ENCODE measurements around the gene THSD7A.

THSD7A gene

DNA sequence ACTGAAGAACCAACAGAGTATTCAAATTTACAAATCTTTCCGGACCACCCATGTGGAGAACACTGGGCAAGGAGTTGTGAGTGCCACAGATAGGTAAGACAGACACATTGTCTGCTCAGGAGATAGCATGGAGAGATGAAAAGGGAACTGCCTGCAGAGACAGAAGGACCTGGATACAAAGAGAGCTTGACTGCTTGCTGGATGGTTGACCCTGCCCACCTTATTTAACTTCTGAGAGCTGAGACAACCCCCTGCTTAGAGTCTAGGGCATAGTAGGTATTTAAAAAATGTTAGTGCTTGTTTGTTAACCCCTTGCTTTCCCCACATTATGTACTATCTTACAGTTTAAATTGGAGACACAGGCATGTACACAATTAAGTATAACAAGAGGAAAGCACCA, 314.1 kb downstream of the THSD7A start:
- DNase-seq (ENCODE audit: low read depth): no peak
- H3K4me3 ChIP-seq (ENCODE audit: low read depth, low read length): no peak overlapping the region
- TF ChIP-seq, protein P1, sequence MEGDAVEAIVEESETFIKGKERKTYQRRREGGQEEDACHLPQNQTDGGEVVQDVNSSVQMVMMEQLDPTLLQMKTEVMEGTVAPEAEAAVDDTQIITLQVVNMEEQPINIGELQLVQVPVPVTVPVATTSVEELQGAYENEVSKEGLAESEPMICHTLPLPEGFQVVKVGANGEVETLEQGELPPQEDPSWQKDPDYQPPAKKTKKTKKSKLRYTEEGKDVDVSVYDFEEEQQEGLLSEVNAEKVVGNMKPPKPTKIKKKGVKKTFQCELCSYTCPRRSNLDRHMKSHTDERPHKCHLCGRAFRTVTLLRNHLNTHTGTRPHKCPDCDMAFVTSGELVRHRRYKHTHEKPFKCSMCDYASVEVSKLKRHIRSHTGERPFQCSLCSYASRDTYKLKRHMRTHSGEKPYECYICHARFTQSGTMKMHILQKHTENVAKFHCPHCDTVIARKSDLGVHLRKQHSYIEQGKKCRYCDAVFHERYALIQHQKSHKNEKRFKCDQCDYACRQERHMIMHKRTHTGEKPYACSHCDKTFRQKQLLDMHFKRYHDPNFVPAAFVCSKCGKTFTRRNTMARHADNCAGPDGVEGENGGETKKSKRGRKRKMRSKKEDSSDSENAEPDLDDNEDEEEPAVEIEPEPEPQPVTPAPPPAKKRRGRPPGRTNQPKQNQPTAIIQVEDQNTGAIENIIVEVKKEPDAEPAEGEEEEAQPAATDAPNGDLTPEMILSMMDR (IDR thresholded peaks at IDR 0.05; ENCODE audit: low read depth, low read length, missing control alignments): no peak
- in situ Hi-C loops (cut with HindIII; ENCODE audit: low sequenced_read_pairs): no loop called here

DNA sequence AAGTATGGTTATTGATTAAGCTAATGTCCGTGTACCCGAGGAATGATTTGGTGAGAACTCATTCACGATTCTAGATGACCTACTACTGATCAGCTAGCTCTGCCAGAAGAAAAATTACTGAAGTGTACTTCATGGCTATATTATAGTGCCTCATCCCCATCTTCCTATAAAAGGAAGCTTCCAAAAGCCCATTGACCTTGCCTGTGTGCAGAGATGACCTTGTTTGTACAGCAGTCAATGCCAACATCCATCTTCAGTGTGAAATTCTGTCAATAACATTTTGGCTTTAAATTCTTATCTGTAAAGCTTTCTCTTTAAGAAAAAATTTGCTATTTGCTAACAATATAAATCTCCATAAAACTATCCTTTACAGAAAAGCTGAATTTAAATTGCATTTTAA, 315.7 kb downstream of the THSD7A start:
- TF ChIP-seq, protein P1 (IDR thresholded peaks at IDR 0.05; ENCODE audit: low read depth, low read length, missing control alignments): no peak
- DNase-seq (ENCODE audit: low read depth): no peak
- in situ Hi-C loops (cut with HindIII; ENCODE audit: low sequenced_read_pairs): no loop called here

DNA sequence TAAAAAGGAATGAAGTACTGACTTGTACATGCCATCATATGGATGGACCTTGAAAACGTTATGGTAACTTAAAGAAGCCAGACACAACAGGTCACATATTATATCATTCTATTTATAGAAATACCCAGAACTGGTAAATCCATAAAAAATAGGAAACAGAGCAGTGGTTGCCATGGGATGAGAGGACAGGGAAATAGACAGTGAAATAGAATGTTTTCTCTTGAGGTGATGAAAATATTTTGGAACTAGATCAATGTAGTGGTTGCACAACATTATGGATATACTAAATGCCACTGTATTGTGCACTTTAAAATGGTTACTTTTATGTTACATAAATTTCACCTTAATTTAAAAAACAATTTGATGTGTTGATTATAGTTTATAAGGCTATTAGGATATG, 318.5 kb downstream of the THSD7A start:
- H3K4me3 ChIP-seq (ENCODE audit: low read depth, low read length): no peak overlapping the region
- in situ Hi-C loops (cut with HindIII; ENCODE audit: low sequenced_read_pairs): no loop called here
- DNase-seq (ENCODE audit: low read depth): no peak
- TF ChIP-seq, protein P1 (IDR thresholded peaks at IDR 0.05; ENCODE audit: low read depth, low read length, missing control alignments): no peak

More for the DNA sequence above, 315.7 kb downstream of the THSD7A start:
- H3K4me3 ChIP-seq (ENCODE audit: low read depth, low read length): no peak overlapping the region

DNA sequence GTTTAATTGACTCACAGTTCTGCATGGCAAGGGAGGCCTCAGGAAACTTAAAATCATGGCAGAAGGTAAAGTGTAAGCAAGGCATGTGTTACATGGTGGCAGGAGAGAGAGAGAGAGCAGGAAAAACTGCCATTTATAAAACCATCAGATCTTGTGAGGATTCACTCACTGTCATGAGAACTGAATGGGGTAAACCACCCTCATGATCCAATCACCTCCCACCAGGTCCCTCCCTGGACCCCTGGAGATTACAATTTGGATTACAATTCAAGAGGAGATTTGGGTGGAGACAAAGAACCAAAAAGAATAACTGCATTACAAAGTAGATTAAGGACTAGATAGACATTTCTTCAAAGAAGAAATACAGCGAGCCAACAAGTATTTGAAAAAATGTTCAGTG, 324.1 kb downstream of the THSD7A start:
- TF ChIP-seq, protein P1 (IDR thresholded peaks at IDR 0.05; ENCODE audit: low read depth, low read length, missing control alignments): no peak
- in situ Hi-C loops (cut with HindIII; ENCODE audit: low sequenced_read_pairs): no loop called here
- no peak overlapping the region for H3K4me3 ChIP-seq (ENCODE audit: low read depth, low read length)
- no peak for DNase-seq (ENCODE audit: low read depth)

DNA sequence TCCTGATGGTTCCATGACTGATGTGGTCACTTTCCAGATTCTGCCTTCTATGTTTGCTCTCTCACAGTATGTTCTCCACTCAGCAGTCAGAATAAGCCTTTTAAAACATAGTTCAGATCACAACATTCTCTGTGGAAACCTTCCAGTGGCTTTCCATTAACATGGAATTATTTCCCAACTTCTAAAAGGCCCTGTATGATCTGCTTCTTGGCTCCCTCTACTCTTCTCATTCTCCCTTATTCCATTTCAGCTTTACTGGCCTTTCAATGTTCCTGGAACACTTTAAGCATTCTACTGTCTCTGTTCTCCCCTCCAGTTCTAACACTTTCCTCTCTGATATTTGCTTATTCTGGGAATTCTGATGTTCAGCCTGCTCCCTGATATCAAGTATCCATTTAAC, 325.6 kb downstream of the THSD7A start:
- DNase-seq (ENCODE audit: low read depth): no peak
- TF ChIP-seq, protein P1 (IDR thresholded peaks at IDR 0.05; ENCODE audit: low read depth, low read length, missing control alignments): no peak
- H3K4me3 ChIP-seq (ENCODE audit: low read depth, low read length): no peak overlapping the region
- in situ Hi-C loops (cut with HindIII; ENCODE audit: low sequenced_read_pairs): no loop called here

DNA sequence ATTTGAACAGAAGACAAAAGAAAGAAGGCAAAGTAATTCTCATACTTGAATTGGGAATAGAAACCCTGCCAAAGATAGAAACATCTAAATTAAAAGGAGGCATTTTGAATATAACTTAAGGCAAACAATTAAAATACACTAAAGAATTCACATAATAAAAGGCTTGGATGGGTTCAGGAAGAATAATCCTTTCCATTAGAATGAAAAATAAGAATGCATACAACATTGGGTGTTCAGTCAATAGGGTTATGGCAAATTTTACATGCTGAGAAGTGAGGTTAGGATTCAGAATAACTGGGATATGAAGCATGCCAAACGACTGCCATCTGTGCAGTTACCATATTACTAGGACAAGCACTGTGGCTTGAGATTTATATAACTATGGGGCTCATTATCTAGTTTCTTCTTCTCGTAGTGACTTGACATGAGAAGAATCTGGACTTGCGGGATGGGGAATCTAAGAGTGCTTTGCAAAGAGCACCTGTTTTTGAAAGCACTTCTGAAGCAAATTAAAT, 326.5 kb downstream of the THSD7A start:
- in situ Hi-C loops (cut with HindIII; ENCODE audit: low sequenced_read_pairs): no loop called here
- no peak overlapping the region for H3K4me3 ChIP-seq (ENCODE audit: low read depth, low read length)
- TF ChIP-seq, protein P1 (IDR thresholded peaks at IDR 0.05; ENCODE audit: low read depth, low read length, missing control alignments): no peak
- DNase-seq (ENCODE audit: low read depth): no peak

DNA sequence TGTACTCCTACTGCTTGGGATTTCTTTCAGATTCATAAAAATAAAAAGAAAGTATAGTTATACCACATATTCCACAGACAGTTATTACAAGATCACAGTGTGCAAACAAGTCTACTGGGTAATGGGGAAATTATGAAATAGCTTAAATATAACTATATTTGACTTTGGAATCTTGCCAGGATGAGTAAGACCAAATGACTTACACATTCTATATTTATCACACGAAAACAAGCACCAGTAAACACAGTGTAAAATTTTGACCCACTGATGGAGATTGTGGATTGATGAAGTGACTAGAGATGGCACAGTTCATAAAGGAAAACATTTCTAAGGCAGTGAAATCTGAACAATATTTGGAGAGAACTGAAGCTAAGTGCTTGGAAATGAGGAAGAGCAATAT, 339.7 kb downstream of the THSD7A start:
- no peak for DNase-seq (ENCODE audit: low read depth)
- in situ Hi-C loops (cut with HindIII; ENCODE audit: low sequenced_read_pairs): no loop called here
- H3K4me3 ChIP-seq (ENCODE audit: low read depth, low read length): no peak overlapping the region
- TF ChIP-seq, protein P1 (IDR thresholded peaks at IDR 0.05; ENCODE audit: low read depth, low read length, missing control alignments): no peak

Measured in astrocyte of the cerebellum (primary cell).